NCI-H2029 treated with DMSO at 0.1 percent for 48 hours (cell line): Measurements from ENCODE around the gene SLIT2.

Experiments
- DNase-seq: peaks from one replicate; lab custom pipeline; 2025; lab: John Stamatoyannopoulos, UW

The SLIT2 gene

DNA sequence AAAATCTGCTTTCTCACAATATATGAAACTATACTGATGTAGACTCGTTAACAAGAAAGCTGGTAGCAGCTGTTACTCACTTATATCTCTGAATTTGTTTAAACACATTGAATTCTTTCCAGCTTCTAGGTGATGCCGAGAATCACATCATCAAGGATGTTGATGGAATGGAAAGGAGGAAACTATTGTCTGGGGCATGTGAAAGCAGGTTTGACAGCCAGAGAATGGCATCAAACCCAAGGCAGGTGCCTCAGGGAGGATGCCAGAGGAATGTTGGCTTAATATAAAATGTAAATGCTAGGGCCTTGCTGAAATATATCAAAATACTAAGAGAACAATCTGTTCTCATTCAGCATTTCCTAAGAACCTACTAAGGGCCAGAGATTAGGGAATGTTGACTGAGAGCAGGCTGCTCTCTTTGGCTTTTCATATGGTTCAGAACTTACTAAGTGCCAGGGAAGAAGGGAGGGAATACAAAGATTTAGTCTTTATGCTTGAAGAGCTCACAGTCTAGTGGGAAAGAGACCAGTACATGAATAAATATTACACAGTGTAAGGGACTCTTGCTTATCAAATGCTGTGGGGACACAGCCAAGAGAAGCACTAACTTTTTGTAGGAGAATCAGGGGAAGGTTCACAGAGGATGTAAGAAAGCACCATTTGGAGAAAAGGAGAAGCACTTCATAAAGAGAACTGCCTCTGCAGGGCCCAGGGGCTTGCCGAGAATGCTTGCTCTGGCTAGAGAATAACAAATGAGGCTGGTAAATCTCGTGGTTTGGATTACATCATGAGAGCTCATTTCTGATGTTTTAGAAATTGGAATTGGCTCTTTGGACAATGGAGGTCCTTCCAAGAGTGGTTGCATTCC, 14.7 kb downstream of the SLIT2 start:
- no peak for DNase-seq

- no peak for DNase-seq
Observed at GRCh38 chr4:20268028-20268427, 16.3 kb downstream of the SLIT2 start.

DNA sequence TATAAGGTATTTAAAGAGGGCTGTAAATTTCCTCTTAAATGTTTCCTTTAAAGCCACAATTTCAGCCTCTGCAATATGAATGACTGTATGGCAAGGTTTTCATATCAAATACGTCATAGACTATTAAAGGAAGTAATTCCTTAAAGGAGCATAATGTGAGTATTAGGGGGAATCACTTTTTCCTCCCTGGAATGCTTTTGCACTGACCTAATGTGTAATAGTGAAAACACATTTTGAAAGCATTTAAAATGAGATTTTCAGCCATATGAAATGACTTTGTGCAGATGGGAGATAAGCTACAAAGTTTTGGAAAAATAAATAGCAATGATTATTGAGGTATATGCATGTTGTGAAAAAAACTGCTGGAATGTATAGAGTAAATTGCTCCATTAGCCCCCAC, 17.6 kb downstream of the SLIT2 start:
- no peak for DNase-seq

- peak; percentile 67 for DNase-seq
Observed at GRCh38 chr4:20271950-20272349, 20.2 kb downstream of the SLIT2 start.

- no peak for DNase-seq
Observed at GRCh38 chr4:20272411-20272872, 20.7 kb downstream of the SLIT2 start.

GRCh38 chr4:20273793-20274192, 22.1 kb downstream of the SLIT2 start:
- DNase-seq = no peak

DNA sequence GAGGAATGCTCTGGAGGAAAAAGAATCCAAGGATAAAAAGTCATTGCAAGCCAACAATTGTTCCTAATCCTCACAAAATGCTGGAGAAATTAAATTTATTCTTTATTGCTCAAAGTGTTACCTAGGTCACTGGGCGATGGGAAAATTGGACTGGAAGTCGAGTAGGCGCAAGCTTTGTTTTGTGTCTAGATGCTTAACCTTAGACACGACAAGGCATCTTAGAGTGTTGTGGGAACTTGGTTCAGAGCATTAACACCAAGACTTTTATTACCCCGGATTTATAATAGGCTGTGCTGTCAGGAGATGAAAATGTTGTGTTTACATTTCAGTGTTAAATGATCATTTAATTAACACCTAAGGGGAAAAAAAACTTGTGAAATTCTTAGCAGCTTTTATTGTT, 25.1 kb downstream of the SLIT2 start:
- DNase-seq = no peak

GRCh38 chr4:20278195-20278594, 26.5 kb downstream of the SLIT2 start:
- DNase-seq = no peak

DNA sequence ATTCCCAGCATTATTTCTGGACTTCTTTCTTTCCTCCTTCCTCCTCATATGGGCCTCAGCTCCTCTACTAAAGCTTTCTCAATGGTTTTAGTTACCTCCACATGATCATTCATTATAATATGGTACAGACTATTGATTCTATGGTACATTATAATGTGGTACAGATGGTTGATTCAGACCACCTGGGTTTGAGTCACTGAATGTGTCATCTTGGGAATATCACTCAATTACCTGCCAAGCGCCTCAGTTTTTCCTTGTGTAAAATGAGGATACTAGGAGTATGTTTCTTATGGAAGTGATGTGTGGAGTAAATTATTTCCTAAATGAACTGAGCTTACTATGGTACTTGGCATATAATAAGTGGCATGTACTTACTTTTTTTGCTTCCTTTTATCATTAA, 27.7 kb downstream of the SLIT2 start:
- DNase-seq = no peak

DNA sequence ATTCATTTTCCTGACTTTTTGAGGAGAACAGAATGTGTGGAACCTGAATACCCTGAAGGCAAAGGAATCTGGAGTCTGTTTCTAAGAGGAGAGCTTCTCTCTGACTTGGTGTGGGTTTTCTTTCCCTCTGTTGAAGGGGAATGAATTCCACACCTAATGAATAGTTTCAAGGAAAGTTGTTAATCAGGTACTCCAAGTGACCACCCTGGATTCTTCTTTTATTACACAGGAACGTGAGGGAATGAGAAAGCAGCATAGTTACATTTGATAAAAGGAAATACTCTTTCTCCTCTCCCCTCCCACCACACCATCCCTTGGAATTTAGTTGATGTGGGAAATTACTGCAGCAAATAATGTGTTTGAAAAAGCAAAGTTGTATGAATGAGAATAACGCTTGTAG, 29.7 kb downstream of the SLIT2 start:
- DNase-seq = no peak

DNA sequence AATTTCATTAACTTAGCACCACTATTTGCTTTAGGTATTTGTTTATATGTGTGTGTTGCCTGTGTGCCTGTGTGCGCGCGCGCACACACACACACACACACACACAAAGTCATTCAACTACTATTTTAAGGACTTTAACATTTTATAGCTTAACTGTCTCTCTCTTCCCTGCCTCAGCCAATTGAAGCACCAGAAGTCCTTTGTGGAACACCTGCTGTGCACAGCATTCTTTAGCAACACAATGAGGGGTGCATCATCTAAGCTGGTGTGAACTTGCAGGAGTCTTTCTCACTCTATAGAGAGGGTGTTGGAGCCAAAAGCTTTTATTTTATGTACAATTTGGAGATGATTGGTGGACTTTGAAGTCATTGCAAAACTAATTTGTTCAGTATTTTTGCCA, 31.3 kb downstream of the SLIT2 start:
- DNase-seq = no peak

DNA sequence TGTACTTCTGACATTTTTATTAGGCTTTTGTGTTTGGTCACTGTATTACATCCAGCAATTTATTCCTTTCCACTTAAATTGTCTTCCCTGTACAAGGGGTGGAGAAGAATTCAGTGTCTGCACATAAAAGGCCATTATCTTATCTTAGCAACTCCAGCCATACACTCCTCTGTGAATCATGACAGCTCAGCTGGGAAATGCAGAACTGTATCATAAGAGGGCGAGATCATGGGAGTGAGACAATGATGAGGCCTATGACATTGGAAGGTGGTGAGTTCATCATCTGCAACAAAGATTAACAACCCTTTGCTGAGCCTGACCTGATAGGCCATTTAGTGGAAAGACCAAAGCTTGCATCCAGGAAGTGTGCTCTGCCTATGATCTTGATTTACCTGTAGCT, 33.3 kb downstream of the SLIT2 start:
- DNase-seq = no peak

- DNase-seq = no peak
Observed at GRCh38 chr4:20287246-20287645, 35.5 kb downstream of the SLIT2 start.

DNA sequence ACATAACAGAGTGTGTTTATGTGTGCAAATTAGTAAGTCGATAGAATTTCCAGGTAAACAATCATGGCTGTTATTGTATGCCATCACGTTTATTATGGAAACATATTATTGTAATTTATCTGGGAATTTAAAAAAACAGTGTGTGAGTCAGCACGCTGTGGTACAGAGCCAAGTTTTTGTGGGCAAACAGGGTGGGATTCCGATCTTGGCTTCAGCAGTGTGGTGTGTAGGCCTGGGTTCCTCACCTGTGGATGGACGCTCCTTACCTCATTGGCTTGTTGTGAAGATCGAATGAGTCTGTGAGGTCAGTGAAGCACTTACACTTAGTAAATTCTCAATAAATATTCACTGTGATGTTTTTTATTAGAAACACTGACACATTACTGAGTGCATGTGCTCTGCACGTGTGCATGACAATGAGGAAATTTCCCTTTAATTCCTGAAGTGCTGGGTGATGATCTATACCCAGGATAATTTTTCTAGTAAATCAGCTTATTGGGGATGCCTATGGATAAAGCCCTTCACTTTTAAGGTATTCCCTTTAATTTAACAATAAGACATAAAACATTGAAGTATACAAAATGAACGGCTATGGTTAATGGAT, 36.4 kb downstream of the SLIT2 start:
- DNase-seq = no peak

GRCh38 chr4:20288846-20289512, 37.3 kb downstream of the SLIT2 start:
- no peak for DNase-seq

DNA sequence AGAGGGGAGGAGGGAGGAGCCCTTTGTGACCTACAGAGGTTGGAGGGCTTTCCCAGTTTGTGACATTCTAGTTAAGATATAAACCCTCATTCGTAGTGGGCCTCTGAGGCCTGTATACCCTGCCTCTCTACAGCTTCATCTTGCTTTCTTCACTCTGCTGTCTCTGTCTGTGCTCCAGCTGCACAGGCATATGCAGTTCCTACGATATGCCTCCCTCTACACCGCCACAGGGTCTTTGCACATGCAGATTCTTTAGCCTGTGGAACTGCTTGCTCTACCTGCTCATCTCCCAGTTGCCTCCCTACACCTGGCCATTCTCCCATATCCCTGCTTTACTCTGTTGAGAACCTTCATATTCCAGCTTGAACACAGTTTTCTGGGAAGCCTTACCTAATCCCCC, 38.1 kb downstream of the SLIT2 start:
- DNase-seq = no peak

DNA sequence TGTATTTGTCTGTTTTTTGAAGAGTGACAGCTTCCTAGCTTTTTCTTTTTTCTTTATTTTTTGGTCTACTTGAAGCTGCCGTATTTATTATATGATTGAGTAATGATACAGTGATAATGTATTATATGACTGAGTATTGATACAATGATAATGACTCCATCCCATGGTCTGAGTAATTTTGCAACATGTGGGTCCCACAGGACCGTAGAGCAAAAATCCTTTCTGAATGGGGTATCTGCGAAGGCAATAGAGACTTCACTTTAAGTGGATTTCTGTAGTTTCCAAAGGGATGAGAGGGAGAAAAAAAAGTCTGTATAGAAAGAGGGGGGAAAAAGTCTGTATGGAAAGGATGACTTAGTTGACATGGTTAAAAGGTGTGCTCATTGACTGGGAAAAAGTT, 41.0 kb downstream of the SLIT2 start:
- no peak for DNase-seq

DNA sequence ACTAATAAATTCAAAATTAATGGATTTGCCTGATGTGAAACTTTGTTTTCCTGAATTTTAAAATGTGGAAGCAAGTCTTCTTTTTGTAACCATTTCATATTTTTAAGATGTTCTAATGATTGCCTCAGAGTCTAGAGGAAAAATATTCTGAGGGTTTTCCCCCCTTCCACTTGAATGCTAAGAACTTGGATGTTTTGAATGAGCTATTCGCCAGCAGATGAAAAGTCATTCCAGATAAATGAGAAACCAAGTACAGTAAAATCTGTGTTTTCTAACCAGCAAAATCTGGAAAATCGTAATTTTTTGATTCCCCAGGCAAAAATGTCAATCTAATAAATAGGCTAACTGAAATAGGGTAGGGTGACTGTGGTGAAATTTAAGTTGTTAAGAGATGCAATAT, 45.6 kb downstream of the SLIT2 start:
- DNase-seq = no peak

DNA sequence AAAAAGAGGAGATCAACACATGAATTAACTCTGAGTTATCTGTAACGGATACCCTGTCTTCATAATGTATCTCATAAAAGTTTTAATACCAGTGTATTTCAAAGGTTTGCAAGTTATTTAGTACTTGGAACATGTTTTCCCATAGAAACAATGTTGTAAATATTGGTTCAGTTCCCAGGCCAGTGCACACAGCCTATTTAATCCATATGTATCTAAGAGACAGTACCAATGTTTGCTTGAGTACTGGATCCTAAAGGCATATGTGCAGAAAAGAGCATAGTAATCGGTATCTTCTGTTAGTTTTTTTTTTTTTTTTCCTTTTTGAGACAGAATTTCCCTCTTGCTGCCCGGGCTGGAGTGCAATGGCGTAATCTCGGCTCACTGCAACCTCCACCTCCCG, 46.1 kb downstream of the SLIT2 start:
- no peak for DNase-seq

- DNase-seq = no peak
Observed at GRCh38 chr4:20298455-20298854, 46.8 kb downstream of the SLIT2 start.

DNA sequence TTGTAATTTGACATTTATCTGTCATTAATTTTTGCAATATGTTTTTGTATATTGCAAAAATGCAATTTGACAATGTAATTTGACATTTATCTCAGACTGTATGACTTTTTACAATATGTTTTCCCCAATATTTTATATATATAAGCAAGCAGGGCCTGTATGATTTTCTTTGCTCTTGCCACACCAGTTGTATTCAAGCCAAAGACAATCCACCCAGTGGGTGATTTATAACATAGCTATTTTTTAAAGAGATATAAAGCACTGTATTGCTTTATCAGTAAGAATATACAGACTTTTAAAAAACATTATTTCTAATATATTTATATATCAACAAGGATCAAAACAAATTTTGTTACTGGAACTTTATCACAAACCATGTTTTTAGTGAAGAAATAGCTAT, 47.3 kb downstream of the SLIT2 start:
- no peak for DNase-seq

DNA sequence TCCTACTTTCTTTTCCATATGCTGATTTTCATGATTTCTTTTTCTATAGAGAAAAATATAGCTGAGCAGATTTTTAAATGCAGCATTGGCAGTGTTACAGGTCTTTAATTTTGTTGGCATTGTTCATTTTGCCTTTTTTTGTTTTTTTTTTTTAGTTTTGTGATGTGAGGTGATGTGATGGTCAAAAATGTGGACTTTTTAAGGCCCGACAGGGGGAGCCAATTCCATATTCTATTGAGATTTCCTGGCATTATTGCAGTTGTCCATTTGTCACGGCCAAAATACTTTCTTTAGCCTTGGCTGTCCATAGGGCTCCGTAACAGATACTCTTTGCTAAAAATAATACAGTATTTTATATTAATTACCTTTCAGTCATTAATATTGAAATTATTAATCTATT, 47.8 kb downstream of the SLIT2 start:
- DNase-seq = no peak

GRCh38 chr4:20301161-20301560, 49.5 kb downstream of the SLIT2 start:
- no peak for DNase-seq
